ENCODE measurements around the gene TMEM86B.

DNA sequence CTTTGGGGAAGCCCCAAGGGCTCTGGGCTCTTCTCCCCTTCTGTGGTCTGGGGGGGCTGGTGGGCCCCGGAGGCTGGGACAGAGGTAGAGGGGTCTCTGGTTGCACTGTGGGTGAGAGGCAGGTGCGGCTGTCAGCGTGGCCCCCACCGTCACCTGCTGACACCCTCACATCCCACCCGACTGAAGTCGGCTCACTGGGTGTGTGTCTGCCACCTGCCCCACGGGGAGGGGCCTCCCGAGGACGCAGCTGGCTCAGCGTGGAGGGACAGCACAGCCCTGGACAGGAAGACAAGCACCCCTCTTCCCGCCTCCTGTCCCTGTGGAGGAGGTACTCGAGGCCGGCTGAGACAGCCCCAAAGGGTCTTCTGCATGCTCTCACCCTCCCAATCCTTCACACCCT, 2.2 kb upstream of the TMEM86B start:
- no peak for TF ChIP-seq EZH2phosphoT487 (IDR thresholded peaks at IDR 0.05)
- TF ChIP-seq, protein P1, sequence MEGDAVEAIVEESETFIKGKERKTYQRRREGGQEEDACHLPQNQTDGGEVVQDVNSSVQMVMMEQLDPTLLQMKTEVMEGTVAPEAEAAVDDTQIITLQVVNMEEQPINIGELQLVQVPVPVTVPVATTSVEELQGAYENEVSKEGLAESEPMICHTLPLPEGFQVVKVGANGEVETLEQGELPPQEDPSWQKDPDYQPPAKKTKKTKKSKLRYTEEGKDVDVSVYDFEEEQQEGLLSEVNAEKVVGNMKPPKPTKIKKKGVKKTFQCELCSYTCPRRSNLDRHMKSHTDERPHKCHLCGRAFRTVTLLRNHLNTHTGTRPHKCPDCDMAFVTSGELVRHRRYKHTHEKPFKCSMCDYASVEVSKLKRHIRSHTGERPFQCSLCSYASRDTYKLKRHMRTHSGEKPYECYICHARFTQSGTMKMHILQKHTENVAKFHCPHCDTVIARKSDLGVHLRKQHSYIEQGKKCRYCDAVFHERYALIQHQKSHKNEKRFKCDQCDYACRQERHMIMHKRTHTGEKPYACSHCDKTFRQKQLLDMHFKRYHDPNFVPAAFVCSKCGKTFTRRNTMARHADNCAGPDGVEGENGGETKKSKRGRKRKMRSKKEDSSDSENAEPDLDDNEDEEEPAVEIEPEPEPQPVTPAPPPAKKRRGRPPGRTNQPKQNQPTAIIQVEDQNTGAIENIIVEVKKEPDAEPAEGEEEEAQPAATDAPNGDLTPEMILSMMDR (IDR thresholded peaks at IDR 0.05) = no peak
